ENCODE measurements around the gene KLHL3. TPM values are rescaled to one million over a fixed set of nuclear protein-coding genes. Genes with fewer than 3 reads are reported as not detected.

Gene KLHL3
- total and polyA plus RNA-seq, 2 experiments from 2014 or later = 4.9 to 10.8 TPM

- no peak for ATAC-seq
- H3K36me3 ChIP-seq (ENCODE audit: insufficient read depth) = no peaks in the 10 kb centered on the region
- DNase-seq (ENCODE audit: low spot score) = no peak
- no peak overlapping the region for H3K4me2 ChIP-seq
- H3K27me3 ChIP-seq (ENCODE audit: insufficient read depth) = no peaks in the 10 kb centered on the region
- H3K9me2 ChIP-seq (ENCODE audit: insufficient read depth) = no peaks in the 10 kb centered on the region
- Mint-ChIP-seq H3K9me3 (no peaks in the 10 kb centered on the region; the same call in 2 of the 3 replicates), H3K4me3 (no peak overlapping the region), H3K27ac (no peak overlapping the region), H3K36me3 (ENCODE audit: low read depth) (peaks cover 44% of the 10 kb centered on the region), H3K27me3 (ENCODE audit: insufficient read depth, low read depth, poor library complexity) (peaks cover 4% of the 10 kb centered on the region), H3K4me1 (no peaks in the 10 kb centered on the region; the same call in 2 of the 3 replicates)
- no peaks in the 10 kb centered on the region for H3K79me2 ChIP-seq (replicated peaks; ENCODE audit: insufficient read depth)
- no peak overlapping the region for H2AFZ ChIP-seq
- H3K4me3 ChIP-seq = no peak overlapping the region
- no peaks in the 10 kb centered on the region for H4K20me1 ChIP-seq (replicated peaks; ENCODE audit: insufficient read depth)
- TF ChIP-seq POLR2AphosphoS5 (IDR thresholded peaks at IDR 0.05; ENCODE audit: low read depth) (no peak), ETS1 (IDR thresholded peaks at IDR 0.05) (no peak), ZNF114 (CRISPR knock-in tag; IDR thresholded peaks at IDR 0.05) (no peak), ZNF331 (CRISPR knock-in tag; IDR thresholded peaks at IDR 0.05; ENCODE audit: low read depth) (no peak), REST (IDR thresholded peaks at IDR 0.05; ENCODE audit: unreplicated experiment) (no peak), NANOG (IDR thresholded peaks at IDR 0.05; ENCODE audit: borderline replicate concordance) (no peak), STAT1 (IDR thresholded peaks at IDR 0.05; ENCODE audit: unreplicated experiment) (no peak), JUNB (IDR thresholded peaks at IDR 0.05; ENCODE audit: unreplicated experiment) (no peak), EZH2 (IDR thresholded peaks at IDR 0.05; ENCODE audit: low read depth, unreplicated experiment) (no peak), CTCF (conservative IDR thresholded peaks at IDR 0.05; ENCODE audit: low read depth in 2 of 2) (no peak), EZH2phosphoT487 (IDR thresholded peaks at IDR 0.05; ENCODE audit: unreplicated experiment) (no peak), CREB1 (CRISPR knock-in tag; IDR thresholded peaks at IDR 0.05; ENCODE audit: low read depth) (no peak), ZNF462 (CRISPR knock-in tag; IDR thresholded peaks at IDR 0.05) (no peak)
- no peaks in the 10 kb centered on the region for H3F3A ChIP-seq (replicated peaks; ENCODE audit: low read depth)
- H3K4me1 ChIP-seq (ENCODE audit: insufficient read depth) = no peaks in the 10 kb centered on the region
- H3K27ac ChIP-seq (ENCODE audit: low read depth) = no peak overlapping the region
These were observed 47.6 kb downstream of the KLHL3 start for GRCh38 chr5:137688210-137688840.

Data from GM23338 (cell line).